ENCODE measurements around the gene PICALM. TPM values are rescaled to one million over a fixed set of nuclear protein-coding genes. Genes with fewer than 3 reads are reported as not detected.
A peak's percentile ranks its signal among the peaks of the same experiment; 100 is the strongest.

PICALM gene
- total RNA-seq, 1 experiment from 2014 or later = 127 TPM

GRCh38 chr11:86062719-86063118 lies 6.2 kb downstream of the PICALM start:
- DNase-seq (ENCODE audit: low read depth, low spot score) = no peak
- in situ Hi-C loops (cut with HindIII; ENCODE audit: low pct_unique_long_range_greater_than_20kb, low sequenced_read_pairs) = no loop called here

GRCh38 chr11:86061483-86062205 lies 7.2 kb downstream of the PICALM start:
- DNase-seq (ENCODE audit: low read depth, low spot score) = no peak

GRCh38 chr11:86060544-86060943 lies 8.3 kb downstream of the PICALM start:
- DNase-seq (ENCODE audit: low read depth, low spot score) = no peak
- in situ Hi-C loops (cut with HindIII; ENCODE audit: low pct_unique_long_range_greater_than_20kb, low sequenced_read_pairs) = no loop called here

More at GRCh38 chr11:86061483-86062205, 7.2 kb downstream of the PICALM start:
- in situ Hi-C loops (cut with HindIII; ENCODE audit: low pct_unique_long_range_greater_than_20kb, low sequenced_read_pairs) = no loop called here

DNA sequence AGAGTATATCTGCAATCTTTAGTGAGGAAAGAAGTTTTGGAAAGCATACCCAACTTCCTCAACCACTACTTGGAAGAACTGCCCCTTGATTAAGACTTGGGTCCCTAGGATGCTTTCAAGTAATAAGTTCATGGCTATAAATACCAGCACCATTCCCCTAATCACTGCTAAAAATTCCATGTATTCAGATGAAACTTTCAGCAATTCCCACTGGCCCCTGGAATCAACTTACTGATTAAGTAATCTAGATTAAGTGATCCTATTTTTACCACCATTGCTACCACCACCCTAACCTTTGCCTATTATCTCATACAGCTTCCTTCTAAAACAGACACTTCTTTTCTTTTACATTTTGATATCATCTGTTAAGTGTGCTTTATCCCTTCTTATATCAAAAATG lies 10.5 kb downstream of the PICALM start:
- in situ Hi-C loops (cut with HindIII; ENCODE audit: low pct_unique_long_range_greater_than_20kb, low sequenced_read_pairs) = no loop called here
- no peak for DNase-seq (ENCODE audit: low read depth, low spot score)

DNA sequence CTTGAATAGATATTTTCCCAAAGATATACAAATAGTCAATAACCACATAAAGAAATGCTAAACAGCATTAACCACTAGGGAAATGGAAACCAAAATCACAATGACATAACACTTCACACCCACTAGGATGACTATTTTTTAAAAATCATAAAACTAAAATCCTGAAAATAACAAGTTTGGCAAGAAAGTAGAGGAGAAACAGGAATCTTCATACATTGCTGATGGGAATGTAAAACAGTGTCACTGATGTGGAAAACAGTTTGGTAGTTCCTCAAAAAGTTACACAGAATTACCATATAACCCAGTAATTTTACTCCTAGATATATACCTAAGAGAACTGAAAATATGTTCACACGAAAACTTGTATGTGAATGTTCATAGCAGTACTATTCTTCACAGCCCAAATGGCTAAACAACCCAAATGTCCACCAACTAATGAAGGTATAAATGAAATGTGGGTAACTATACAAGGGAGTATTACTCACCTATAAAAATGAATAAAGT lies 12.5 kb downstream of the PICALM start:
- in situ Hi-C loops (cut with HindIII; ENCODE audit: low pct_unique_long_range_greater_than_20kb, low sequenced_read_pairs) = no loop called here

GRCh38 chr11:86052693-86053641 lies 15.9 kb downstream of the PICALM start:
- in situ Hi-C loops (cut with HindIII; ENCODE audit: low pct_unique_long_range_greater_than_20kb, low sequenced_read_pairs) = no loop called here

More for the DNA sequence above, 12.5 kb downstream of the PICALM start:
- no peak for DNase-seq (ENCODE audit: low read depth, low spot score)

GRCh38 chr11:86050196-86050709 lies 18.6 kb downstream of the PICALM start:
- in situ Hi-C loops (cut with HindIII; ENCODE audit: low pct_unique_long_range_greater_than_20kb, low sequenced_read_pairs) = no loop called here
- no peak for DNase-seq (ENCODE audit: low read depth, low spot score)

More at GRCh38 chr11:86052693-86053641, 15.9 kb downstream of the PICALM start:
- no peak for DNase-seq (ENCODE audit: low read depth, low spot score)

DNA sequence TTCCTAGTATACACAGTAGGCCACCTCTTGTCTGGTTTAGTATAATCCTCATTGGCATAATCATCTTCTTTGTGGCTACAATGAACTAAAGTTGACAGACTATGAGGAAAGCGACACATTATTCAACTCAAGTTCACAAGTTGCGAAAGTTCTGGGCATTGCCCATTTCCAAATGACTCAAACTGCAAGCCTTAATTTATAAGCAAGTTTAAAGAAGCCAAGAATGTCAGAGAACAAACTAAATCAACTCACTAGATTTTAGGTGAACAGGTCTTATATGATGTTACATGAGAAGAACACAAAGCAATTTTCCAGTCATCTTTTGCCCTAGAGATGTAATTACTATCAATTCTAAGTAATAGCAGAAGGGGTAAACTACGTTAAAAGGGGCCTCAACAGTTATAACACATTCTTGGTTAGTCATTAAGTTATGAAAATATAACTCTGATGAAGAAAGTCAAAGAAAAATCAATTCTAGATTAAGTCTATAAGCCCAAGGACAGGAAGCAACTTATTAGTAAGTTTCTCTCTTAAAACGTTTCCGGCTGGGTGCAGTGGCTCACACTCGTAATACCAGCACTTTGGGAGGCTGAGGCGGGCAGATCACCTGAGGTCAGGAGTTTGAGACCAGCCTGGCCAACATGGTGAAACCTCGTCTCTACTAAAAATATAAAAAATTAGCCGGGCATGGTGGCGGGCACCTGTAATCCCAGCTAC lies 21.5 kb downstream of the PICALM start:
- in situ Hi-C loops (cut with HindIII; ENCODE audit: low pct_unique_long_range_greater_than_20kb, low sequenced_read_pairs) = no loop called here
- DNase-seq (ENCODE audit: low read depth, low spot score) = no peak

- no peak for DNase-seq (ENCODE audit: low read depth, low spot score)
- in situ Hi-C loops (cut with HindIII; ENCODE audit: low pct_unique_long_range_greater_than_20kb, low sequenced_read_pairs) = no loop called here
Observed at GRCh38 chr11:86046116-86046515, 22.8 kb downstream of the PICALM start.

DNA sequence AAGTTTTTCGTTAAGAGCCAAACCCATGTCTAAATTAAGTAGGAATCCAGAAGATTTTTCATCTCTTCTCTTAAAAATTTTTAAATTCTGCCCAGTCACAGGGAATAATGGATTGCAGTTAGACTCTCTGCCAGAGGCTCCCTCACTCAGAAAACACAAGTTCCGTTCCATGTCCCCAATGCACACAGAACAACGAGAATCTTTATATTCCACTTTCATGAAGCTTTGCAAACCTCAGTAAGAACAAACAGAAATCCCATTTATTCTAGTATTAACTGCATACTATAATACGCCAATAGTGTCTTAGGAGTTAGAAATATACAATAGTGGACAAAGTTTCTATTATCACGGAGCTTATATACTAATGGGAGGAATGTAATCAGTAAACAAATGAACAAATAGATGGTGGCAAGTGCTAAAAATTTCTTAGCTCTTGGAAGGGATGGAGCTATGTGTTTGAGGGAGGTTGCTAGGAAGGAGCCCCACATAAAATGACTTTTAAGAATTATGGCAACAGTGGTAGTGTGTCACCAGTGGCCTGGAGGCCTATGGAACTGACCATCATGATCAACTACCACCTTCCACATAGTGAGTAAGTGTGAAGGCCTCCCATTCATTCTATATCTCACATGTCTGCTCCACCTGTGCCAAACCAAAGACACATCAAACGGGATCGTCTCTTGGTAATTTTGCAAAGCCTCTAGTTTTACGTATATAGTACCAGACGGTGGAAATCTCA lies 24.9 kb downstream of the PICALM start:
- peak; percentile 86 for DNase-seq (ENCODE audit: low read depth, low spot score)
- in situ Hi-C loops (cut with HindIII; ENCODE audit: low pct_unique_long_range_greater_than_20kb, low sequenced_read_pairs) = no loop called here

DNA sequence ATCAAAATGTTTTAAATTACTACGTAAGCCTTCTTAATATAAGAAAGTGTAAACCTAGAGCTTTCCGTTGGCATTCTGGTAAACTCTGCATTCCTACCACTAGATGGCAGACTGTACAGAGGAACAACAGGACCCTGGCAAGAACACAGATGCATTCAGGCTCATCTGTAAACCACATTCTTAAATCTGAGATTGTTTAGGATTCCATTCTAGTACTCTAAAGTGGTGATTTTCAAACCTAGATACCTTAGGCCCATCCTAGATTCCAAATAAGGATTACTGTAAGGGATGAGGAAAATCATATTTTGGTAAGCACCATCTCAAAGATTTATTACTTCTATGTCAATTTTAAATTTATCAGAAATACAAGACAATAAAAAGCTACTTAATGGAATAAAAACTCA lies 26.9 kb downstream of the PICALM start:
- DNase-seq (ENCODE audit: low read depth, low spot score) = peak; percentile 86
- in situ Hi-C loops (cut with HindIII; ENCODE audit: low pct_unique_long_range_greater_than_20kb, low sequenced_read_pairs) = no loop called here

- in situ Hi-C loops (cut with HindIII; ENCODE audit: low pct_unique_long_range_greater_than_20kb, low sequenced_read_pairs) = no loop called here
- no peak for DNase-seq (ENCODE audit: low read depth, low spot score)
Observed at GRCh38 chr11:86040919-86041850, 27.7 kb downstream of the PICALM start.

DNA sequence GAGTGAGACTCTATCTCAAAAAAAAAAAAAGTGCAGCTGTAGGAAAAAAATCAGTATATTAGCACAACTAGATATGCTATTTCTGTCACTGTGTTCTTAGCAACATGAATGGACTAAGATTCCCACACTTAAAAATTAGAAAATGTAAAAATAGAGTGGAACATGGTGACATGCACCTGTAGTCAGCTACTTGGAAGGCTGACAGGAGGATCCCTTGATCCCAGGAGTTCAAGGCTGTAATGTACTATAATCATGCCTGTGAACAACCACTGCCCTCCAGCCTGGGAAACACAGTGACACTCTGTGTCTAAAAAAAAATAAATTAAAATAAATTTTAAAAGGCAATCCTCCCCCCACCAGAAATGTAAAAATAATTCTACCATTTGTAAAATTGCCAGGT lies 29.8 kb downstream of the PICALM start:
- no peak for DNase-seq (ENCODE audit: low read depth, low spot score)
- in situ Hi-C loops (cut with HindIII; ENCODE audit: low pct_unique_long_range_greater_than_20kb, low sequenced_read_pairs) = no loop called here

DNA sequence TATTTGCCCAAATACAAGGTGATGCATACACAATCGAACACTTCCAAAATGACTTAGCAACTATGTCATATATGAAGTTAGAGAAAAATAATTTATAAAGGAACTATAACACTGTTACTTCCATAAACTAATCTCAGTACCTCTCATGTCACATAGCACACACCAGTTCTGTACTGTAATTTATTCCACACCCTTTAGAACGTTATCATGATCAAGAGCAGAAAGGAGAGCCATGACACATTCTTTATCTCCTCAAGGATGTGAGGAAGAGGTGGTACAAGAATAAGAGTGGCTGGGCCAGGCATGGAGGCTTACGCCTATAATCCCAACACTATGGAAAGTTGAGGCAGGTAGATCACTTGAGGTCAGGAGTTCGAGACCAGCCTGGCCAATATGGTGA lies 31.1 kb downstream of the PICALM start:
- in situ Hi-C loops (cut with HindIII; ENCODE audit: low pct_unique_long_range_greater_than_20kb, low sequenced_read_pairs) = no loop called here

GRCh38 chr11:86035920-86036319 lies 33.0 kb downstream of the PICALM start:
- DNase-seq (ENCODE audit: low read depth, low spot score) = no peak
- in situ Hi-C loops (cut with HindIII; ENCODE audit: low pct_unique_long_range_greater_than_20kb, low sequenced_read_pairs) = no loop called here

More for the DNA sequence above, 31.1 kb downstream of the PICALM start:
- no peak for DNase-seq (ENCODE audit: low read depth, low spot score)

GRCh38 chr11:86035164-86035563 lies 33.7 kb downstream of the PICALM start:
- in situ Hi-C loops (cut with HindIII; ENCODE audit: low pct_unique_long_range_greater_than_20kb, low sequenced_read_pairs) = no loop called here
- no peak for DNase-seq (ENCODE audit: low read depth, low spot score)
